ENCODE measurements around the gene GLT8D2.
A peak's percentile ranks its signal among the peaks of the same experiment; 100 is the strongest.

GLT8D2 gene

GRCh38 chr12:104049903-104050356 is at the start of gene GLT8D2:
Gene GLT8D2, minus strand, starts transcription at chr12:104050187. Its CDS starts 30,539 bp downstream, at chr12:104019648.
- TF ChIP-seq Cebpa-rat (IDR thresholded peaks at IDR 0.05), result no peak
- Histone ChIP-seq H3K4me2 (peak within 1 kb of the TSS; percentile 30 to 58 (median 52)), H3K27ac (no peak within 1 kb of the TSS), H3K9me3 (replicated peaks in 1 of 11) (no peaks in the 10 kb centered on the region), H3K9ac (no peak within 1 kb of the TSS), H4K20me1 (no peaks in the 10 kb centered on the region), H3K4me3 (peak within 1 kb of the TSS in 1 of 10 experiments; percentile 29; a peak in 1 of 20 replicates), H3K27me3 (peaks cover 11 to 22% (median 17%) of the 10 kb centered on the region in 11 experiments), H3K36me3 (no peaks in the 10 kb centered on the region), H3K4me1 (peaks cover 0 to 14% (median 7%) of the 10 kb centered on the region in 10 experiments; a peak in 10 of 20 replicates)

GRCh38 chr12:104097954-104098353 is 48.0 kb upstream of the GLT8D2 start:
- no peak overlapping the region for H3K4me3 ChIP-seq
- no peaks in the 10 kb centered on the region for H3K27me3 ChIP-seq
- H4K20me1 ChIP-seq, result no peaks in the 10 kb centered on the region
- no peak overlapping the region for H3K9ac ChIP-seq
- H3K36me3 ChIP-seq, result peaks cover 58 to 97% (median 83%) of the 10 kb centered on the region in 11 experiments
- TF ChIP-seq Cebpa-rat (IDR thresholded peaks at IDR 0.05), result no peak
- H3K27ac ChIP-seq, result no peak overlapping the region
- H3K9me3 ChIP-seq (replicated peaks in 1 of 11), result no peaks in the 10 kb centered on the region
- no peak overlapping the region for H3K4me2 ChIP-seq
- no peaks in the 10 kb centered on the region for H3K4me1 ChIP-seq

GRCh38 chr12:104095289-104095688 is 45.3 kb upstream of the GLT8D2 start:
- H3K4me2 ChIP-seq, result no peak overlapping the region
- H3K9ac ChIP-seq, result no peak overlapping the region
- no peaks in the 10 kb centered on the region for H3K4me1 ChIP-seq
- H4K20me1 ChIP-seq, result no peaks in the 10 kb centered on the region
- no peaks in the 10 kb centered on the region for H3K27me3 ChIP-seq
- no peak for TF ChIP-seq Cebpa-rat (IDR thresholded peaks at IDR 0.05)
- no peak overlapping the region for H3K27ac ChIP-seq
- H3K4me3 ChIP-seq, result no peak overlapping the region
- no peaks in the 10 kb centered on the region for H3K9me3 ChIP-seq (replicated peaks in 1 of 11)
- peaks cover 51 to 91% (median 68%) of the 10 kb centered on the region in 11 experiments for H3K36me3 ChIP-seq

GRCh38 chr12:104094284-104094683 is 44.3 kb upstream of the GLT8D2 start:
- H3K4me1 ChIP-seq, result no peaks in the 10 kb centered on the region
- no peak for TF ChIP-seq Cebpa-rat (IDR thresholded peaks at IDR 0.05)
- H3K27me3 ChIP-seq, result no peaks in the 10 kb centered on the region
- no peak overlapping the region for H3K4me2 ChIP-seq
- H4K20me1 ChIP-seq, result no peaks in the 10 kb centered on the region
- no peak overlapping the region for H3K9ac ChIP-seq
- no peaks in the 10 kb centered on the region for H3K9me3 ChIP-seq (replicated peaks in 1 of 11)
- H3K36me3 ChIP-seq, result peaks cover 49 to 91% (median 68%) of the 10 kb centered on the region in 11 experiments
- no peak overlapping the region for H3K27ac ChIP-seq
- no peak overlapping the region for H3K4me3 ChIP-seq

GRCh38 chr12:104091136-104091535 is 41.1 kb upstream of the GLT8D2 start:
- Histone ChIP-seq H3K27ac (no peak overlapping the region), H3K9me3 (replicated peaks in 1 of 11) (no peaks in the 10 kb centered on the region), H3K9ac (no peak overlapping the region), H3K4me3 (no peak overlapping the region), H3K4me1 (no peaks in the 10 kb centered on the region), H3K27me3 (no peaks in the 10 kb centered on the region), H3K36me3 (peaks cover 53 to 91% (median 69%) of the 10 kb centered on the region in 11 experiments), H4K20me1 (no peaks in the 10 kb centered on the region), H3K4me2 (no peak overlapping the region)
- no peak for TF ChIP-seq Cebpa-rat (IDR thresholded peaks at IDR 0.05)

GRCh38 chr12:104090685-104091084 is 40.7 kb upstream of the GLT8D2 start:
- no peaks in the 10 kb centered on the region for H3K4me1 ChIP-seq
- no peak for TF ChIP-seq Cebpa-rat (IDR thresholded peaks at IDR 0.05)
- no peak overlapping the region for H3K4me2 ChIP-seq
- H4K20me1 ChIP-seq, result no peaks in the 10 kb centered on the region
- H3K4me3 ChIP-seq, result no peak overlapping the region
- H3K27me3 ChIP-seq, result no peaks in the 10 kb centered on the region
- no peak overlapping the region for H3K9ac ChIP-seq
- H3K36me3 ChIP-seq, result peaks cover 57 to 91% (median 73%) of the 10 kb centered on the region in 11 experiments
- H3K27ac ChIP-seq, result no peak overlapping the region
- H3K9me3 ChIP-seq (replicated peaks in 1 of 11), result no peaks in the 10 kb centered on the region

- no peak for TF ChIP-seq Cebpa-rat (IDR thresholded peaks at IDR 0.05)
- H3K4me2 ChIP-seq, result no peak overlapping the region
- H3K36me3 ChIP-seq, result peaks cover 53 to 97% (median 79%) of the 10 kb centered on the region in 11 experiments
Measured at GRCh38 chr12:104083769-104084475, 33.9 kb upstream of the GLT8D2 start.

GRCh38 chr12:104080764-104081163 is 30.8 kb upstream of the GLT8D2 start:
- no peak for TF ChIP-seq Cebpa-rat (IDR thresholded peaks at IDR 0.05)
- H3K9ac ChIP-seq, result no peak overlapping the region
- H3K4me1 ChIP-seq, result 0 out of 20 replicates have a peak, but pooled peaks cover 0 to 7% (median 0%) of the 10 kb centered on the region in 10 experiments
- H3K4me3 ChIP-seq, result no peak overlapping the region
- H4K20me1 ChIP-seq, result no peaks in the 10 kb centered on the region
- H3K27ac ChIP-seq, result 0 out of 22 replicates have a peak overlapping the region, but pooled peaks of 1 of the 11 experiments have one; percentile 4
- peaks cover 32 to 88% (median 59%) of the 10 kb centered on the region in 11 experiments for H3K36me3 ChIP-seq
- no peaks in the 10 kb centered on the region for H3K27me3 ChIP-seq
- no peaks in the 10 kb centered on the region for H3K9me3 ChIP-seq (replicated peaks in 1 of 11)
- H3K4me2 ChIP-seq, result peak overlapping the region in 1 of 11 experiments; percentile 32; a peak in 1 of 22 replicates

More at GRCh38 chr12:104083769-104084475, 33.9 kb upstream of the GLT8D2 start:
- Histone ChIP-seq H3K27ac (no peak overlapping the region), H3K9me3 (replicated peaks in 1 of 11) (no peaks in the 10 kb centered on the region), H3K4me1 (0 out of 20 replicates have a peak, but pooled peaks cover 0 to 7% (median 0%) of the 10 kb centered on the region in 10 experiments), H4K20me1 (no peaks in the 10 kb centered on the region), H3K27me3 (no peaks in the 10 kb centered on the region), H3K9ac (no peak overlapping the region), H3K4me3 (no peak overlapping the region)

GRCh38 chr12:104079024-104079423 is 29.0 kb upstream of the GLT8D2 start:
- no peaks in the 10 kb centered on the region; a peak in 1 of 22 replicates for H4K20me1 ChIP-seq
- H3K4me2 ChIP-seq, result no peak overlapping the region
- no peaks in the 10 kb centered on the region for H3K9me3 ChIP-seq (replicated peaks in 1 of 11)
- H3K27ac ChIP-seq, result no peak overlapping the region
- 0 out of 20 replicates have a peak, but pooled peaks cover 0 to 7% (median 0%) of the 10 kb centered on the region in 10 experiments for H3K4me1 ChIP-seq
- no peaks in the 10 kb centered on the region for H3K27me3 ChIP-seq
- H3K9ac ChIP-seq, result no peak overlapping the region
- peaks cover 30 to 84% (median 56%) of the 10 kb centered on the region in 11 experiments for H3K36me3 ChIP-seq
- no peak for TF ChIP-seq Cebpa-rat (IDR thresholded peaks at IDR 0.05)
- H3K4me3 ChIP-seq, result no peak overlapping the region

Data from BLaER1 treated with 17β-estradiol and CSF1 and Interleukin-3, amounts not matched to agents 10 nM and 100 nM (cell line).